Endothelial cell of umbilical vein (primary cell): ENCODE measurements around the gene AVL9. TPM values are rescaled to one million over a fixed set of nuclear protein-coding genes. Genes with fewer than 3 reads are reported as not detected.

ENCODE experiments used
- BruUV-seq: library from RNA; stranded (reverse); fragments of 400-500 nt; replicated peaks from 2 replicates; lab custom pipeline; 2021; lab: Mats Ljungman, UMichigan
- CTCF ChIA-PET: fragments of 300-600, 350-600 bp; sonication (Branson Sonifier 250); formaldehyde crosslinking; loops from one replicate; lab custom pipeline; 2021; ENCODE audit warnings: antibody characterized with exemption, inconsistent platforms; lab: Charles Lee
- POLR2A ChIA-PET: fragments of 300-600, 350-600 bp; sonication (Branson Sonifier 250); formaldehyde crosslinking; loops from one replicate; lab custom pipeline; 2021; ENCODE audit warnings: antibody characterized with exemption, inconsistent platforms; lab: Charles Lee
- DNase-seq: peaks from one replicate; pipeline ENCODE4 v3.0.0-alpha.2; 2011; ENCODE audit warnings: low read depth, low spot score
- FAIRE-seq: peaks from 2 replicates; lab custom pipeline; 2011; peaks lifted over from hg19 to GRCh38; lab: Jason Lieb, UNC
- H2AFZ ChIP-seq: 2 replicates; pipeline ENCODE4 v1.6.0; 2012; ENCODE audit warnings: low read depth, low read length, control low read depth, inconsistent platforms
- H3K27ac ChIP-seq: 2 replicates; pipeline ENCODE4 v1.5.1; 2011; ENCODE audit warnings: low read depth, mild to moderate bottlenecking, control low read depth, low read length, moderate library complexity; ENCODE audit not compliant: insufficient read depth
- H3K27me3 ChIP-seq, 2 experiments: 2 replicates each; pipeline versions ENCODE4 v1.6.0 to v1.6.1; 2011; ENCODE audit warnings: low read length in 2 of 2, mixed read lengths in 1 of 2; ENCODE audit not compliant: control insufficient read depth in 2 of 2, insufficient read depth in 2 of 2
- H3K36me3 ChIP-seq, 2 experiments: 2 replicates in 1 of 2; 3 replicates in 1 of 2; pipeline ENCODE4 v1.5.1; 2011; ENCODE audit warnings: low read length in 2 of 2, mild to moderate bottlenecking in 1 of 2, moderate library complexity in 1 of 2; ENCODE audit not compliant: control insufficient read depth in 2 of 2, insufficient read depth in 2 of 2; ENCODE audit errors: extremely low read depth in 1 of 2
- H3K4me1 ChIP-seq: 3 replicates; pipeline ENCODE4 v1.5.1; 2011; ENCODE audit warnings: mild to moderate bottlenecking, low read length; ENCODE audit not compliant: control insufficient read depth, insufficient read depth; ENCODE audit errors: extremely low read depth
- H3K4me2 ChIP-seq: 2 replicates; pipeline ENCODE4 v1.6.1; 2011; ENCODE audit warnings: low read length, control low read depth, mixed read lengths; ENCODE audit not compliant: insufficient read depth
- H3K4me3 ChIP-seq, 3 experiments: fragments of 200-600 bp in 1 of 3; sonication (generic), shearing (Covaris generic) in 1 of 3; replicated peaks in 1 of 3; 2 replicates each; pipeline ENCODE4 v1.5.1; 2011 to 2016; ENCODE audit warnings: control low read depth in 3 of 3, low read length in 3 of 3, mild to moderate bottlenecking in 2 of 3, inconsistent platforms in 1 of 3, low read depth in 1 of 3, moderate library complexity in 1 of 3; ENCODE audit not compliant: insufficient read depth in 1 of 3
- H3K79me2 ChIP-seq: 2 replicates; pipeline ENCODE4 v1.6.0; 2012; ENCODE audit warnings: low read length, inconsistent platforms; ENCODE audit not compliant: control insufficient read depth, insufficient read depth
- H3K9ac ChIP-seq: replicated peaks from 2 replicates; pipeline ENCODE3; 2011; ENCODE audit warnings: low read length, control low read depth; ENCODE audit not compliant: insufficient read depth; ENCODE audit errors: extremely low read depth
- H3K9me1 ChIP-seq: replicated peaks from 3 replicates; pipeline ENCODE4 v1.6.0; 2011; ENCODE audit warnings: mild to moderate bottlenecking, low read length; ENCODE audit not compliant: control insufficient read depth, insufficient read depth; ENCODE audit errors: extremely low read depth
- H3K9me3 ChIP-seq: replicated peaks from 2 replicates; pipeline ENCODE4 v1.5.1; 2012; ENCODE audit warnings: low read length, inconsistent platforms; ENCODE audit not compliant: control insufficient read depth, insufficient read depth
- H4K20me1 ChIP-seq: replicated peaks from 2 replicates; pipeline ENCODE3; 2011; ENCODE audit warnings: mild to moderate bottlenecking, low read length; ENCODE audit not compliant: control insufficient read depth, insufficient read depth; ENCODE audit errors: extremely low read depth
- EZH2 ChIP-seq: IDR thresholded peaks from 2 replicates; pipeline ENCODE4 v1.6.1; 2012; ENCODE audit warnings: borderline replicate concordance, low read depth, mild to moderate bottlenecking, moderate library complexity, low read length, inconsistent platforms; ENCODE audit not compliant: severe bottlenecking
- FOS ChIP-seq: IDR thresholded peaks from 2 replicates; pipeline ENCODE4 v1.6.1; 2011; ENCODE audit warnings: mild to moderate bottlenecking, low read length, moderate library complexity, borderline replicate concordance; ENCODE audit not compliant: insufficient read depth
- GATA2 ChIP-seq: IDR thresholded peaks from 2 replicates; pipeline ENCODE4 v1.7.0; 2011; ENCODE audit warnings: low read depth, mild to moderate bottlenecking, moderate library complexity, mixed read lengths, low read length; ENCODE audit not compliant: insufficient read length, insufficient read depth
- JUN ChIP-seq: IDR thresholded peaks from 2 replicates; pipeline ENCODE4 v1.6.1; 2011; ENCODE audit warnings: borderline replicate concordance, low read depth; ENCODE audit not compliant: insufficient read length, insufficient read depth
- MAX ChIP-seq: IDR thresholded peaks from 2 replicates; pipeline ENCODE4 v1.6.1; 2011; ENCODE audit not compliant: insufficient read depth, insufficient read length
- MYC ChIP-seq: IDR thresholded peaks from one replicate; pipeline ENCODE4 v1.6.1; 2011; ENCODE audit warnings: mild to moderate bottlenecking, low read depth, low read length
- POLR2A ChIP-seq: IDR thresholded peaks from 2 replicates; pipeline ENCODE4 v1.6.1; 2012; ENCODE audit warnings: low read depth, mild to moderate bottlenecking, control low read depth, low read length
- POLR2AphosphoS5 ChIP-seq: IDR thresholded peaks from 2 replicates; pipeline ENCODE4 v1.6.1; 2012; ENCODE audit warnings: low read depth, mild to moderate bottlenecking, control low read depth, low read length, moderate library complexity; ENCODE audit not compliant: insufficient read depth
- dilution Hi-C: fragments of 300-500 bp; cut with MboI; formaldehyde crosslinking; loops from one replicate; pipeline ENCODE4 v1.15.0; 2019; ENCODE audit warnings: low sequenced_read_pairs; ENCODE audit not compliant: extremely low pct_ligation_motif_present
- intact Hi-C: fragments of 100-400 bp; cut with micrococcal nuclease; formaldehyde crosslinking; loops from one replicate; pipeline ENCODE4 v1.10.0; 2022
- polyA plus RNA-seq, 4 experiments: library from polyadenylated mRNA; depleted of rRNA in 3 of 4; stranded (reverse) in 3 of 4; unstranded in 1 of 4; fragments of >200 nt; gene quantifications; 2 replicates each; pipeline versions ENCODE4 v1.2.1 to v1.2.3, GENCODE V29; 2011 to 2012; ENCODE audit warnings: missing spikeins in 1 of 4
- total RNA-seq: library from RNA; stranded (reverse); gene quantifications from 2 replicates; pipeline ENCODE4 v1.2.3, GENCODE V29; 2021
- TF ChIP-seq, protein P1 (sequence below), 2 donors: IDR thresholded peaks; 1 replicate in 1 of 2; 2 replicates in 1 of 2; pipeline ENCODE4 v1.5.1; 2011; ENCODE audit warnings: low read length in 2 of 2, mild to moderate bottlenecking in 2 of 2, moderate library complexity in 2 of 2, control low read depth in 1 of 2, inconsistent platforms in 1 of 2, low read depth in 1 of 2; ENCODE audit not compliant: insufficient read depth in 1 of 2; ENCODE audit errors: extremely low read depth in 1 of 2

The AVL9 gene
- total and polyA plus RNA-seq, 2 donors (not counting 3 experiments of a cell fraction or from before 2014, with no cell fraction given), result 12.7 to 42.5 TPM

GRCh38 chr7:32522746-32523530 is 27.6 kb downstream of the AVL9 start:
- no peaks in the 10 kb centered on the region for H3K9me1 ChIP-seq
- dilution Hi-C loops, result no loop called here
- ChIA-PET POLR2A (no interaction called here), CTCF (no interaction called here)
- no TSS peak for BruUV-seq
- peaks cover 51% of the 10 kb centered on the region for H3K79me2 ChIP-seq
- H3K4me2 ChIP-seq, result no peak overlapping the region
- no peak for DNase-seq
- no peaks in the 10 kb centered on the region for H3K4me1 ChIP-seq
- H3K9ac ChIP-seq, result no peak overlapping the region
- intact Hi-C loops, result no loop called here
- FAIRE-seq, result no peak
- no peaks in the 10 kb centered on the region for H3K27me3 ChIP-seq
- H4K20me1 ChIP-seq, result no peaks in the 10 kb centered on the region
- peaks cover 4% of the 10 kb centered on the region for H3K9me3 ChIP-seq
- H3K27ac ChIP-seq, result no peak overlapping the region
- no peak overlapping the region for H2AFZ ChIP-seq
- H3K36me3 ChIP-seq, result no peaks in the 10 kb centered on the region
- TF ChIP-seq POLR2A (no peak), MYC (no peak), FOS (no peak), JUN (no peak), GATA2 (no peak), POLR2AphosphoS5 (no peak), EZH2 (no peak), MAX (no peak)
- TF ChIP-seq, protein P1, sequence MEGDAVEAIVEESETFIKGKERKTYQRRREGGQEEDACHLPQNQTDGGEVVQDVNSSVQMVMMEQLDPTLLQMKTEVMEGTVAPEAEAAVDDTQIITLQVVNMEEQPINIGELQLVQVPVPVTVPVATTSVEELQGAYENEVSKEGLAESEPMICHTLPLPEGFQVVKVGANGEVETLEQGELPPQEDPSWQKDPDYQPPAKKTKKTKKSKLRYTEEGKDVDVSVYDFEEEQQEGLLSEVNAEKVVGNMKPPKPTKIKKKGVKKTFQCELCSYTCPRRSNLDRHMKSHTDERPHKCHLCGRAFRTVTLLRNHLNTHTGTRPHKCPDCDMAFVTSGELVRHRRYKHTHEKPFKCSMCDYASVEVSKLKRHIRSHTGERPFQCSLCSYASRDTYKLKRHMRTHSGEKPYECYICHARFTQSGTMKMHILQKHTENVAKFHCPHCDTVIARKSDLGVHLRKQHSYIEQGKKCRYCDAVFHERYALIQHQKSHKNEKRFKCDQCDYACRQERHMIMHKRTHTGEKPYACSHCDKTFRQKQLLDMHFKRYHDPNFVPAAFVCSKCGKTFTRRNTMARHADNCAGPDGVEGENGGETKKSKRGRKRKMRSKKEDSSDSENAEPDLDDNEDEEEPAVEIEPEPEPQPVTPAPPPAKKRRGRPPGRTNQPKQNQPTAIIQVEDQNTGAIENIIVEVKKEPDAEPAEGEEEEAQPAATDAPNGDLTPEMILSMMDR (IDR thresholded peaks at IDR 0.05; ENCODE audit: extremely low read depth in 1 of 2, insufficient read depth in 1 of 2, low read depth in 1 of 2, low read length in 2 of 2), result no peak
- H3K4me3 ChIP-seq, result no peak overlapping the region
